Left lung (tissue), 10 donors: ENCODE results near the gene TPRX2. TPM values are rescaled to one million over a fixed set of nuclear protein-coding genes. Genes with fewer than 3 reads are reported as not detected.

Experiments
- ATAC-seq: fragments of 200-7000 bp; cut with Tn5 transposase; one replicate; pipeline ENCODE4 v1.9.1; 2020; ENCODE audit warnings: moderate library complexity
- DNase-seq, 4 donors: peaks; one replicate each; pipeline ENCODE4 v3.0.0-alpha.2; 2013 to 2020
- H3K27ac ChIP-seq, 2 donors: fragments of 200-600 bp; sonication (generic) in 1 of 2; one replicate each; pipeline versions ENCODE4 v1.5.0 to v1.8.0; 2020 to 2021
- H3K27me3 ChIP-seq, 2 donors: fragments of 200-600 bp; sonication (generic) in 1 of 2; one replicate each; pipeline versions ENCODE4 v1.5.0 to v1.8.0; 2020 to 2021
- H3K36me3 ChIP-seq, 2 donors: fragments of 200-600 bp; sonication (generic) in 1 of 2; one replicate each; pipeline versions ENCODE4 v1.5.0 to v1.8.0; 2020 to 2021
- H3K4me1 ChIP-seq, 2 donors: fragments of 200-600 bp; one replicate each; pipeline ENCODE4 v1.8.0; 2021
- H3K4me3 ChIP-seq, 2 donors: fragments of 200-600 bp; sonication (generic) in 1 of 2; one replicate each; pipeline versions ENCODE4 v1.5.0 to v1.8.0; 2020 to 2021; ENCODE audit warnings: mild to moderate bottlenecking in 1 of 2
- H3K9me3 ChIP-seq, 2 donors: fragments of 200-600 bp; sonication (generic) in 1 of 2; one replicate each; pipeline versions ENCODE4 v1.5.0 to v1.8.0; 2020 to 2021
- CTCF ChIP-seq, 2 donors: fragments of 200-600 bp; sonication (generic) in 1 of 2; IDR thresholded peaks; one replicate each; pipeline versions ENCODE4 v1.5.0 to v1.8.0; 2021; ENCODE audit warnings: antibody characterized with exemption in 2 of 2
- intact Hi-C, 2 donors: fragments of 100-400 bp; cut with DNase I; formaldehyde crosslinking; loops; one replicate each; pipeline versions ENCODE4 v1.11.2 to v1.14.2; 2022
- polyA plus RNA-seq, 6 donors: library from polyadenylated mRNA; unstranded; fragments of 120-200 nt; gene quantifications; one replicate each; pipeline ENCODE4 v1.2.1, GENCODE V29; 2013; ENCODE audit not compliant: insufficient read length in 6 of 6
- total RNA-seq, 2 donors: library from RNA; stranded (reverse); fragmentation: NEBNext Ultra II Directional; extraction: Animal tissue kit (Norgen Biotek cat#: 25700); gene quantifications; one replicate each; pipeline ENCODE4 v1.2.1, GENCODE V29; 2021
- donor health status: DM: no; HTN: yes; CAD: no.
- donor health status: DM: no; HTN: no; CAD: no.

TPRX2 gene
- total and polyA plus RNA-seq, 8 donors, result not detected

GRCh38 chr19:47820410-47820809 is 38.6 kb upstream of the TPRX2 start:
- peaks cover 0 to 56% of the 10 kb centered on the region in 2 donors for H3K27me3 ChIP-seq
- DNase-seq (no peak), ATAC-seq (no peak)
- no peaks in the 10 kb centered on the region for H3K36me3 ChIP-seq
- H3K9me3 ChIP-seq, result no peaks in the 10 kb centered on the region
- intact Hi-C loops, result no loop called here
- no peak for TF ChIP-seq CTCF (IDR thresholded peaks at IDR 0.05)
- no peak overlapping the region for H3K4me3 ChIP-seq
- H3K27ac ChIP-seq, result no peak overlapping the region
- H3K4me1 ChIP-seq, result no peaks in the 10 kb centered on the region

DNA sequence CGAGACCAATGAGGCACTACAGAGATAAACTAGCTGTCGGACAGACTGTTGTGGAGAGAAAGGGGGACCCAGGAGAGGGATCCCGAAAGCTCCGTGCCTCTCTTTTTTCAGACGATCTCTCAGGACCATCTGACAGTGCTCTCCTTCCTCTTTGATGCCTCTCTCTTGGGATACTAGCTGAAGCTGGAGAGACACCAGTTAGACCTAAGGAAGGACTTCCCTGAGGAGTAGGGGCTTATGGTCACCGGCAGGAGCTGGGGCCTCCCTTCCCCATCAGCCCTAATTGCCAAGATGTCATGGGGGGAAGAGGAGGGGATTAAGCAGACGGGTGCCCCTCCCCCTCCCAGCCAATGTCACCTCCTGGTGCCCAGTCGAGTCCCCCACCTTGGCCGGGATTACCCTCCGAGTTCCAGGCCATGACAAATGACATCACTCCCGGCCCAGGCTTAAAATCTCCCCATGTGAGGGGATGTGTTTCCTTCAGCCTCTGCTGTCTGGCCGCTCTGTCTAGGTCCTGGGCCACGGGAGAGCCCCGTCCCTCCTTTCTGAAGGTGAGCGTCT is 37.5 kb upstream of the TPRX2 start, which contains the start of gene CRX:
CRX (plus strand) TSS at position 478 of the 561 bp plus-strand sequence. CDS start 12,507 bp downstream, outside the sequence.
- intact Hi-C loops, result no loop called here
- H3K27me3 ChIP-seq, result peaks cover 0 to 61% of the 10 kb centered on the region in 2 donors
- H3K4me1 ChIP-seq, result no peaks in the 10 kb centered on the region
- no peak for TF ChIP-seq CTCF (IDR thresholded peaks at IDR 0.05)
- DNase-seq (no peak), ATAC-seq (no peak)
- no peak within 1 kb of the TSS for H3K4me3 ChIP-seq
- no peak within 1 kb of the TSS for H3K27ac ChIP-seq
- no peaks in the 10 kb centered on the region for H3K36me3 ChIP-seq
- peaks cover 0 to under 1% of the 10 kb centered on the region in 2 donors for H3K9me3 ChIP-seq

DNA sequence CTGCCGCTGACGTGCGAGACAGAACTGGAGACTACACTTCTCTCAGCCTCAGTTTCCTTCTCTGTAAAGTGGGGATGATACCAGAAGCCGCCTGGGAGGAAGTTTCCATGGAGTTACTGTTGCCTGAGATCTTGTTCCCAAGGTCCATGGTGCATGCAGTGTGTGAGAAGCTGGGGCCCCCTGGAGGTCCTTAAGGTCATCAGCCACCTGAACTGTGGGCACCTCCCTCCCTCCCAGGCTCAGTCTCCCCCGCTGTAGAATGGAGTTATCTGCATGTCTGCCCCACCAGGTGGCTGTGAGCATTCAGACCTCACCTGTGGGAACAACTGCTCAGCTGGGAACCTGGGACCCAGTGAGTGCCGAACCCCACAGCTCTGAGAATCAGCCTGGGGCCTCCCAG is 34.6 kb upstream of the TPRX2 start:
- Histone ChIP-seq H3K9me3 (peaks cover 0 to 4% of the 10 kb centered on the region in 2 donors), H3K4me1 (no peaks in the 10 kb centered on the region), H3K27ac (no peak overlapping the region), H3K36me3 (no peaks in the 10 kb centered on the region), H3K27me3 (peaks cover 0 to 62% of the 10 kb centered on the region in 2 donors), H3K4me3 (no peak overlapping the region)
- ATAC-seq (no peak), DNase-seq (no peak)
- intact Hi-C loops, result no loop called here
- TF ChIP-seq CTCF (IDR thresholded peaks at IDR 0.05), result no peak

DNA sequence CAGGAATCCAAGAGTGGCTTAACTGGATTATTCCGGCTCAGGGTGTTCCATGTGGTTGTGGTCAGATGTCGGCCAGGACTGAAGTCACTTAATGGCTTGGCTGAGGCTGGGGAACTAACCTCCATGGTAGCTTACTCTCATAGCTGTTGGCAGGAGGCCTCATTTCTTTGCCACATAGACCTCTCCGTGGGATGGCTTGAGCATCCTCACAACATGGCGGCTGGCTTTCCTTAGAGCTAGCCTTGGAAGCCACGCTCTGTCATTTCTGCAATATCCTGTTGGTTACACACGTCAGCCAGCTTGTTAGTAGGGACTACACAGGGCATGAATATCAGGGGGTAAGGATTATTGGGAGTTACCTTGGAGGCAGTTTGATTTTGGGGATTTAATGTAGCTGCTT is 32.2 kb upstream of the TPRX2 start:
- no peak for ATAC-seq
- Histone ChIP-seq H3K4me3 (no peak overlapping the region), H3K36me3 (no peaks in the 10 kb centered on the region), H3K9me3 (peaks cover 0 to 4% of the 10 kb centered on the region in 2 donors), H3K27me3 (peaks cover 0 to 61% of the 10 kb centered on the region in 2 donors), H3K4me1 (no peaks in the 10 kb centered on the region), H3K27ac (no peak overlapping the region)
- intact Hi-C loops, result no loop called here
- DNase-seq, result no peak
- TF ChIP-seq CTCF (IDR thresholded peaks at IDR 0.05), result no peak

- no peak overlapping the region for H3K4me3 ChIP-seq
- H3K27ac ChIP-seq, result no peak overlapping the region
- H3K9me3 ChIP-seq, result no peaks in the 10 kb centered on the region
- DNase-seq (no peak), ATAC-seq (no peak)
- H3K4me1 ChIP-seq, result no peaks in the 10 kb centered on the region
- intact Hi-C loops, result no loop called here
- H3K27me3 ChIP-seq, result peaks cover 0 to 47% of the 10 kb centered on the region in 2 donors
- no peak for TF ChIP-seq CTCF (IDR thresholded peaks at IDR 0.05)
- H3K36me3 ChIP-seq, result no peaks in the 10 kb centered on the region
Observed at GRCh38 chr19:47832723-47833122, 26.3 kb upstream of the TPRX2 start.
